MM.1S (cell line): ENCODE data around the gene AEN.
A peak's percentile ranks its signal among the peaks of the same experiment; 100 is the strongest.

Source experiments
- DNase-seq: peaks from one replicate; pipeline ENCODE4 v3.0.0-alpha.2; 2015
- H2AFZ ChIP-seq: fragments of 300-600 bp; sonication (generic); 2 replicates; pipeline ENCODE4 v1.6.0; 2016; ENCODE audit warnings: antibody characterized with exemption, low read length
- H3F3A ChIP-seq: fragments of 300-600 bp; sonication (generic); 2 replicates; pipeline ENCODE4 v1.6.1; 2016; ENCODE audit warnings: mild to moderate bottlenecking, antibody characterized with exemption, low read length, moderate library complexity, mixed read lengths; ENCODE audit not compliant: insufficient read depth
- H3K27ac ChIP-seq: fragments of 300-600 bp; sonication (generic); 2 replicates; pipeline ENCODE4 v1.5.1; 2016; ENCODE audit warnings: mild to moderate bottlenecking, low read length
- H3K27me3 ChIP-seq: fragments of 300-600 bp; sonication (generic); replicated peaks from 2 replicates; pipeline ENCODE4 v1.6.0; 2016; ENCODE audit warnings: low read length; ENCODE audit not compliant: insufficient read depth
- H3K36me3 ChIP-seq: fragments of 300-600 bp; sonication (generic); replicated peaks from 2 replicates; pipeline ENCODE4 v1.6.1; 2016; ENCODE audit warnings: mild to moderate bottlenecking, low read length, mixed read lengths; ENCODE audit not compliant: insufficient read depth
- H3K4me1 ChIP-seq: fragments of 300-600 bp; sonication (generic); 2 replicates; pipeline ENCODE4 v1.6.1; 2016; ENCODE audit warnings: low read length, mixed read lengths
- H3K4me2 ChIP-seq: fragments of 300-600 bp; sonication (generic); 2 replicates; pipeline ENCODE4 v1.6.0; 2016; ENCODE audit warnings: low read depth, low read length
- H3K4me3 ChIP-seq: fragments of 300-600 bp; sonication (generic); 2 replicates; pipeline ENCODE4 v1.5.1; 2016; ENCODE audit warnings: low read length, mixed read lengths
- H3K79me2 ChIP-seq: fragments of 300-600 bp; sonication (generic); 2 replicates; pipeline ENCODE4 v1.6.1; 2016; ENCODE audit warnings: mixed run types, low read length, mixed read lengths
- H3K9ac ChIP-seq: fragments of 300-600 bp; sonication (generic); 2 replicates; pipeline ENCODE4 v1.6.1; 2016; ENCODE audit warnings: low read length, mixed read lengths
- H3K9me2 ChIP-seq: fragments of 300-600 bp; sonication (generic); replicated peaks from 2 replicates; pipeline ENCODE4 v1.6.1; 2016; ENCODE audit warnings: mild to moderate bottlenecking, low read length, mixed read lengths; ENCODE audit not compliant: insufficient read depth
- H3K9me3 ChIP-seq: fragments of 300-600 bp; sonication (generic); replicated peaks from 2 replicates; pipeline ENCODE4 v1.6.1; 2016; ENCODE audit warnings: mild to moderate bottlenecking, low read length, mixed read lengths; ENCODE audit not compliant: insufficient read depth
- H4K20me1 ChIP-seq: fragments of 300-600 bp; sonication (generic); 2 replicates; pipeline ENCODE4 v1.6.1; 2016; ENCODE audit warnings: mild to moderate bottlenecking, low read length, moderate library complexity, mixed read lengths; ENCODE audit not compliant: insufficient read depth
- CTCF ChIP-seq: fragments of 300-600 bp; sonication (generic); IDR thresholded peaks from 2 replicates; pipeline ENCODE4 v1.5.1; 2016; ENCODE audit warnings: antibody characterized with exemption, low read length, mixed read lengths
- EZH2 ChIP-seq: fragments of 300-600 bp; sonication (generic); optimal IDR thresholded peaks from 2 replicates; pipeline ENCODE3; 2017; ENCODE audit warnings: low read depth, mild to moderate bottlenecking, antibody characterized with exemption, low read length, mixed read lengths
- EZH2phosphoT487 ChIP-seq: fragments of 300-600 bp; sonication (generic); IDR thresholded peaks from 2 replicates; pipeline ENCODE4 v1.6.1; 2018; ENCODE audit warnings: antibody characterized with exemption, low read length

The AEN gene

GRCh38 chr15:88625943-88626741, 5.0 kb downstream of the AEN start:
- Histone ChIP-seq H3K27ac (peak overlapping the region; percentile 84; the same call in 1 of the 2 replicates), H3K9ac (peak overlapping the region; percentile 38; the same call in 1 of the 2 replicates), H3K9me3 (no peaks in the 10 kb centered on the region), H3K36me3 (peaks cover 29% of the 10 kb centered on the region), H3K9me2 (no peaks in the 10 kb centered on the region), H3F3A (peaks cover 64% of the 10 kb centered on the region), H3K4me2 (peak overlapping the region; percentile 45), H4K20me1 (peaks cover 28% of the 10 kb centered on the region), H3K79me2 (peaks cover 98% of the 10 kb centered on the region), H3K4me1 (peaks cover 65% of the 10 kb centered on the region), H3K4me3 (no peak overlapping the region), H3K27me3 (no peaks in the 10 kb centered on the region), H2AFZ (no peak overlapping the region)
- DNase-seq: no peak
- TF ChIP-seq CTCF (no peak), EZH2 (no peak), EZH2phosphoT487 (no peak)

- H3K9me3 ChIP-seq: no peaks in the 10 kb centered on the region
- H3K9me2 ChIP-seq: no peaks in the 10 kb centered on the region
- DNase-seq: peak; percentile 88
- H4K20me1 ChIP-seq: peaks cover 28% of the 10 kb centered on the region
- H3K4me2 ChIP-seq: peak overlapping the region; percentile 45
- H2AFZ ChIP-seq: no peak overlapping the region
- H3K36me3 ChIP-seq: peaks cover 37% of the 10 kb centered on the region
- peaks cover 71% of the 10 kb centered on the region for H3K4me1 ChIP-seq
- no peak overlapping the region for H3K4me3 ChIP-seq
- peak overlapping the region; percentile 38; the same call in 1 of the 2 replicates for H3K9ac ChIP-seq
- no peaks in the 10 kb centered on the region for H3K27me3 ChIP-seq
- H3F3A ChIP-seq: peaks cover 57% of the 10 kb centered on the region
- peaks cover 98% of the 10 kb centered on the region for H3K79me2 ChIP-seq
- peak overlapping the region; percentile 84; the same call in 1 of the 2 replicates for H3K27ac ChIP-seq
- no peak for TF ChIP-seq CTCF
- TF ChIP-seq EZH2phosphoT487: no peak
- TF ChIP-seq EZH2: no peak
Measured at GRCh38 chr15:88627463-88627862, 6.3 kb downstream of the AEN start.

GRCh38 chr15:88628018-88628654, 7.0 kb downstream of the AEN start:
- H3K79me2 ChIP-seq: peaks cover 96% of the 10 kb centered on the region
- peak overlapping the region; percentile 38 for H3K4me2 ChIP-seq
- no peak for DNase-seq
- H3K4me3 ChIP-seq: no peak overlapping the region
- H3K36me3 ChIP-seq: peaks cover 37% of the 10 kb centered on the region
- peaks cover 24% of the 10 kb centered on the region for H4K20me1 ChIP-seq
- peaks cover 68% of the 10 kb centered on the region for H3K4me1 ChIP-seq
- no peak overlapping the region for H2AFZ ChIP-seq
- H3K27me3 ChIP-seq: no peaks in the 10 kb centered on the region
- H3K27ac ChIP-seq: peak overlapping the region; percentile 84; the same call in 1 of the 2 replicates
- no peaks in the 10 kb centered on the region for H3K9me2 ChIP-seq
- peak overlapping the region; percentile 25 for H3K9ac ChIP-seq
- no peak for TF ChIP-seq CTCF
- TF ChIP-seq EZH2: no peak
- H3K9me3 ChIP-seq: no peaks in the 10 kb centered on the region
- peaks cover 53% of the 10 kb centered on the region for H3F3A ChIP-seq
